ENCODE measurements around the gene MYO16.

DNA sequence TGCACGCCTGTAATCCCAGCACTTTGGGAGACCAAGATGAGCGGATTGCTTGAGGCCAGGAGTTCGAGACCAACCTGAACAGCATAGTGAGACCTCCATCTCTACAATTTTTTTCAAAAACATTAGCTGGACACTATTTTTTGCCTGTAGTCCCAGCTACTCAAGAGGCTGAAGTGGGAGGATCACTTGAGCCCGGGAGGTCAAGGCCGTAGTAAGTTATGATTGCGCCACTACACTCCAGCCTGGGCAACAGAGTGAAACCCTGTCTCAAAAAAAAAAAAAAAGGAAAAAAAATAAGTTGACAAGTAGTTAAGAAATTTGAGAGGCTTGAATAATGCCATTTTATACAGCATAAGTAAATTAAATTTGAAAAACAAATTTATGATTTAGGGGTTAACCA lies 330.6 kb downstream of the MYO16 start:
- TF ChIP-seq CTCF (conservative IDR thresholded peaks at IDR 0.05) (no peak), ZFX (IDR thresholded peaks at IDR 0.05) (no peak)

All from C4-2B (cell line).